DMS114 treated with DMSO at 0.1 percent for 48 hours (cell line): ENCODE results near the gene DLGAP1.

ENCODE experiments used
- DNase-seq: peaks from one replicate; lab custom pipeline; 2025; ENCODE audit not compliant: unreplicated experiment; lab: John Stamatoyannopoulos, UW

Gene DLGAP1

GRCh38 chr18:3832025-3832638 lies 623.0 kb downstream of the DLGAP1 start:
- DNase-seq = no peak

DNA sequence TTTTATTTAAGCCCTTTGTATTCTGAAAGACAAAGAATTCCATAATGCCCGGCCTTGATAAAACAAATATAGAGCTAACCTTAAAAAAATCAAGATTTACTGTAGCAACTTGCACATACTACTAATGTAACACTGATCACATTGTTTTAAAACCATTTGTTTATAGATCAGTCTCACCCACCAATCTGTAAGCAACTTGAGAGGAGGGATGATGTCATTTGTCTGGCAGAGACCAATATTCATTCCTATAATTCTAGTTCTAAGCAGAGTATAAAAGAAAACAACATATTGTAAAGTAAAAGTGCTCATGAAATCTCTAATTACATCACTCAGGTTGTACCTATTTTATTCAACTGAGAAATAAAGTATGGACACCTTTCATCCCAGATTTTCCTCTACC lies 624.5 kb downstream of the DLGAP1 start:
- DNase-seq = no peak

- no peak for DNase-seq
Observed at GRCh38 chr18:3827236-3827845, 627.8 kb downstream of the DLGAP1 start.

GRCh38 chr18:3826021-3826420 lies 629.1 kb downstream of the DLGAP1 start:
- no peak for DNase-seq

DNA sequence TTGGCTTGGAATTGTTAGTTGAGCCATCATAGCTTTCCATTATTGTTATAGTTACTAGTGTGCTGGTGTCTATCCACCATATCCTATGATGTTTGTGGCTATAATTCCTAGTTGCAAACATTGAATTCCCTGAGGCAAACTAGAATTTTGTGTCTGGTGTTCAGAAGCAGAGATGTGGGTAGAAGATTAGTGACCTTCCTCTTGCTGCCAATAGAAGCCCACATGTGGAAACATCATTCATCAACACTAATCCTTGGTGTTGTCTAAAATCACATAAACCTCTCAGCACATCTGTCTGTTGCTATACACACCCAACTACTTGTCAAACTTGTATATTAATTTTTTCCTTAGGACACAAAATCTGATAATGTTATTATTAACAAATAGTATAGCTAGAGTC lies 631.0 kb downstream of the DLGAP1 start:
- DNase-seq = no peak

DNA sequence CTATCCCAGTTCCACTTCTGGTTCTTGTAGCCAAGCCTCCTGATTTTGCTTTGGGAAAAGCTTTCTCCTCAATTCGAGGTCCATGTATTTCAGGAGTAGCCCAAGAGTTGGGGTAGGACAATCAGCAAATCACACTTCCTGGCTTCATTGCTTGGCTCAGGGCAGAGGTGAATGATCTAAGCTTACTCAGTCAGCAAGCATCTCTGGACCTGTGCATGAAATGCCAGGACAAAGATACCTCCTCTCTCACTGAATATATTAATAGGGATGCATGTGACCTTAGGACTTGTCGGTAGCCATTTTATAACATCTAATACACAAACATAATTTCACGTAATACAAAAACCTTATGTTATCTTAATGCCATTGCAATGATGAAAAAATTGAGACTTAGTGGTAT lies 632.0 kb downstream of the DLGAP1 start:
- DNase-seq = no peak

DNA sequence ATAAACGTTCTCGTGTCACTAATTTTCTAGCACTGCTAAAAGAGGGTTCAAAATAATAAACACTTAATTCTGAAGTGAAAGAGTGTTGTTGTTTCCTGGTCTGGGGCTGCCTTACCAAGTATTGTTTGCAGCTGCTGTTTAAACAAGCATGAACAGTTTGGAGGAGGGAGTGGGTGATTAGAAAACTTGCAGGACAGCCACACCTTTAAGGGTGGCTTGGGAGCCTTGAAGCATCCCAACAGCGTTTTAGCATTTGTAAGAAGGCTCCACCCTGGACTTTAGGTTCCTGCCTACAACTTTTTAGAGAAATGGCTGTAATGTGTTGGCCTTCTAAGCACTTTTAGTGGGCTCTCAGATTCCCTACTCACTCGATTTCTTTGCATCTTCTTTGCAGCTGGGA lies 633.6 kb downstream of the DLGAP1 start:
- no peak for DNase-seq

DNA sequence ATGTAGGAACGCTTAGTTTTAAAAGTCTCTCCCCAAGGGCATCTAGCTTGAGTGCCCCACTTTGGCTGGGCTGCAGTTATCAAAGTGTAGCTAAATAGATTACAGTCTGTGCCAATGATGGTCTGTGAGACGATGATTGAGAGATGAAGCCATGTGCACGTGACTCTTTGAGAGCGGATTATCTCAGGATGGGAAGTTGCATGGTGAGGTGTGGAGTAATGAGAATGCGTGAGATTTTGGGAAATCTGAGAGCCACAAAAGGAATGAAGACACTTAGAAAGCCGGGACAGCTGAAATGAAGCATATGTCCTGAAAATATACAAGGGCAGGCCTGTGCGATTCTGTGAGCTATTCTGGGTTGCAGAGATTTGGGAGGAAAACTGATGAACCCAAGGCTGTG lies 635.1 kb downstream of the DLGAP1 start:
- no peak for DNase-seq

DNA sequence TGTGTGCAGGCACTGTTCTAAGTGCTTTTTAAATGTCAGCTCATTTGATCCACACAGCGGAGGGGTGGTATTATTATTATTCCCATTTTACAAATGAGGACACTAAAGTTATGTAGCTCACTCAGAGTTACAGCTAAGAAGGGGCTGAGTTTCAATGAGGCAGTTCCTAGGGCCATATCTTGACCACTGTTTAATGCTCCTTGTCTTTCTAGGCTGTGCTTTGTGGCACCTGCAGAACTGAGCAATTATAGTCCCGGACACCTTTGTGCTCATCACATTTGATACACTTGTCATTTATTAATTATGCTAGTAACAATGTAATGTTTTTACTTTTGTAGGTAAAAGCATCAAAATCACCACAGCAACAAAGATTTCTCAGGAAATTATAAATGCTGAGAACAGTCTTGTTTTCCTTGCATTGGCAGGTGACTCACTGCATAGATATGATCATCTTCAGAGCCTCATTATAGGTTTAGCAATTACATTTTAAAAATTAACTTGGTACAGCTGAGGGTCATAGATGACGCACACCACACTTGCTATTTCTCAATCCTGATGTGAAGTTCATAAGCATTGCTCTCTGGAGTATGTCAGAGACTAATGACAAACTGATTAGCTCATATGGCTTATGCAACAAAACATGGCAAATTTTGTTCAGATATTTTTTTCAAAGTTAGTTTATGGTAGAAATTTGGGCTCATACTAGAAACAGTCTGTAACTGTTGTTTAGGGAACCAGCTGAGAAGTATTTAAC lies 638.3 kb downstream of the DLGAP1 start:
- no peak for DNase-seq

- DNase-seq = no peak
Observed at GRCh38 chr18:3815991-3816390, 639.1 kb downstream of the DLGAP1 start.

GRCh38 chr18:3814816-3815215 lies 640.3 kb downstream of the DLGAP1 start:
- DNase-seq = no peak

- DNase-seq = no peak
Observed at GRCh38 chr18:3810296-3810695, 644.8 kb downstream of the DLGAP1 start.

GRCh38 chr18:3808985-3809780 lies 645.9 kb downstream of the DLGAP1 start:
- DNase-seq = no peak

DNA sequence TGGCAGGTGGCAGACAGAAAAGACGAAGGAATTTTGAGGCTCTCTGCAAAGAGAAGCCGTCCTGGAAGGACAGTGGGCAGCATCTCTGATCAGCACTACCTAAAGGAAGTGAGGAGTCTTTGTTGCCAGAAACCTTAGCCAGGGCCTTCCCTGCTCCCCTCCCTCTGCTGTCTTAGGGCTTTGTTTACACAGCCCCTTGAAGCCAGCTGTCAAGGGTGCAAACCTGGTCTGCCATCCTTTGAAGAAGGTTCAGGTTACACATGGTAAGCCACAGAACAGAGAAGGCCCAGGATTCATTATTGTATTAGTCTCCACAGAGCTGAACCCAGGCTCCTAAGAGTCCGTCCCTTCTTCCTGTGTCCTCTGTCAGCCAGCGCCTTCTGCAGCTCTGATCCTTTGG lies 648.5 kb downstream of the DLGAP1 start:
- DNase-seq = no peak

GRCh38 chr18:3804336-3804735 lies 650.8 kb downstream of the DLGAP1 start:
- no peak for DNase-seq

DNA sequence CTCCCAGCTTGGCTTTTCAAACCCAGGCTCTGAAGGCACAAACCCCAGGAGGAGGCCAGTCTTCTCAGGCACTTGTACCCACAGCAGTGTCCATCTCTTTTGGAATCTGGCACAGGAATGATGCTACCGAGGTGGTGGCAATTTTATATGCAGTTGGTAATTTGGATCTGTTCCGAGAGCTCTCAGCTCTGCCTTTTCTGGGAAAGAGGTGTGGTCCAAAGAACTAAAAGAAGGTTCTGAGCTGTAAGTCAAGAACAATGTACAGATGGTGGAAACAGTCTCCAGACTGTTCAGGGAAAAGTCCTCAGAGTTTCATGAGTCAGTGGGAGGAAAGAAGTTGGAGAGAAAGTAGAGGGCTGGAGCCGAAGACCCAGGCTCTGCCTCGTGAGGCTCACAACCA lies 651.8 kb downstream of the DLGAP1 start:
- DNase-seq = no peak

DNA sequence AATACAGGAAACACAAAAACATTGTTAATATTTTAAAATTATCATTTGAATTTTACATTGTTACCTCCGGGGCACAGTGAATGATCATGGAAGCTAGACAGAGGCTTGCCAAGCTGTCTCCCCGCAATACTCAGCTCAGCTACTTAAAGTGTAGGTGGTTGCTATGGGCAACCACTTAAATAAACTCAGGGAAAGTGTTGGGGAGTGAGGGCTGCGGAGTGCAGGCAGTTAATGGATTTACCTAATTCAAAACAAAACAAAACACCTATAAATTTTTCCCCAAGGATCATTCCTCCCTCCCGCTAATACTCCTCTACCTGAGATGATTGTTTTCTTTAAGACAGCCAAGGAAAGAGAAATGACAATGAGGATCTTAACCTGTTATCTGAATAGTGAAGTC lies 655.6 kb downstream of the DLGAP1 start:
- DNase-seq = no peak

GRCh38 chr18:3798032-3798431 lies 657.1 kb downstream of the DLGAP1 start:
- DNase-seq = no peak

- no peak for DNase-seq
Observed at GRCh38 chr18:3796434-3796833, 658.7 kb downstream of the DLGAP1 start.

DNA sequence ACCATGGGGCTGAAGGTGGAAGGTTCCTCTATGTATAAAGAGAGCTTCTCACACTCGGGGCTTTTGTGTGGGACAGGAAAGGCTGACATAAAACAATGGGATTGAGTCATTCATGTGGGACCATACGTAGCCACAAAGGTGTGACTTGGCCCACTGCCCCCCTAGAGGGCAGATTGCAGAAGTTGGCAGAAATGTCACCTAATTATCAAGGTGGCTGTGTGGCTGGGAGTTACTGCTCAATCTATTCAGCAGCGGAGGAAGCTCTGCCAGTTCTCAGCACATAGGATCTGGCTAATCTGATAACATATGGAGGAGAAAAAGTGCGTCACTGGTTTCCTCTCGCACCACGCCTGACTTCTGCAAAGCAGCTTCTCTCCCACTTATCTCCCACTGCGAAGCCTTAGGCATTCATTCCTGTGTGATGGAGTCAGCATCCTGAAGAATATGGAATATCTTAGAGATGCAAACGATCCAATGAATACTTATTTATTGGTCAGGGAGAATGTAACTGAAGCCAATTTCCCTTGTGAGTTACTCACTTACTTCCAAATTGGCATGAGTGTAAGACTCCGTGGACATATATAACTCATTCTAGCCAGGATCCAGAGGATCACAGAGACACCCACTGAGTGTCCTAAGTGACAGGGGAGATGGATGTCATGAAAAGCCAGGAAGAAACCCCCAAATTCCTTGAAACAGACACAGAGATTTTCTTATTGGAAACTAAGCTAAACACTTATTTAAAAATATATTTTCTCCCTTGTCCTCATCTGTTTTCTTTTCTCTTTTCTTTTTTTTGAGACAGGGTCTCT lies 660.4 kb downstream of the DLGAP1 start:
- no peak for DNase-seq

DNA sequence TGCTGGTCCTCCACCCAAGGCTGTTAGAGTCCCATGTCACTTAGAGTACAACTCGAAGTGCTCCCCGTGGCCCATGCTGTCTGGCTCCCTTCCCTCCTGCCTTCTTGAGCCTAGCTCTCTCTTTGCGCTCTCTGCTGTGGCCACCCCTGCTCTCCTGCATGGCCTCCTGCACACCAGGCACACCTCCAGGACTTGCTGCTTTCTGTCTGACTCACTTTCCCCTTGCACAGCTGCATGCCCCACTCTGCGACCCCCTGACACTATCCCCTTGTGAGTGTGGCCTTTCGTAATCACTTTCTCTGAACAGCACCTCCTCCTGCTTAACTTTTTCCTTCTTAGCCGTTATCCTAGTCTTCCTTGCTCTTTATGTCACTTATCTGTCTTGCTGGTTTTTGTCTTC lies 661.6 kb downstream of the DLGAP1 start:
- no peak for DNase-seq
